ENCODE measurements around the gene SLCO3A1. TPM values are rescaled to one million over a fixed set of nuclear protein-coding genes. Genes with fewer than 3 reads are reported as not detected.

The SLCO3A1 gene
- total and polyA plus RNA-seq, 4 donors, result 1.6 to 3.6 (median 2.4) TPM

- H3K27ac ChIP-seq (ENCODE audit: low read depth in 1 of 2, low read length in 2 of 2), result no peak overlapping the region
- peaks cover 0 to 8% (median 0%) of the 10 kb centered on the region in 4 donors for H3K4me1 ChIP-seq (ENCODE audit: control insufficient read depth in 4 of 4, insufficient read depth in 4 of 4, low read length in 3 of 4)
- WGBS, result 81% methylated on average over 8 of the region's 8 CpGs
- no peak for DNase-seq (ENCODE audit: low spot score)
- no peaks in the 10 kb centered on the region for H3K9me3 ChIP-seq (ENCODE audit: control insufficient read depth in 4 of 4, low read length in 3 of 4)
- no peak for TF ChIP-seq RXRA (IDR thresholded peaks at IDR 0.05)
- TF ChIP-seq, protein P1, sequence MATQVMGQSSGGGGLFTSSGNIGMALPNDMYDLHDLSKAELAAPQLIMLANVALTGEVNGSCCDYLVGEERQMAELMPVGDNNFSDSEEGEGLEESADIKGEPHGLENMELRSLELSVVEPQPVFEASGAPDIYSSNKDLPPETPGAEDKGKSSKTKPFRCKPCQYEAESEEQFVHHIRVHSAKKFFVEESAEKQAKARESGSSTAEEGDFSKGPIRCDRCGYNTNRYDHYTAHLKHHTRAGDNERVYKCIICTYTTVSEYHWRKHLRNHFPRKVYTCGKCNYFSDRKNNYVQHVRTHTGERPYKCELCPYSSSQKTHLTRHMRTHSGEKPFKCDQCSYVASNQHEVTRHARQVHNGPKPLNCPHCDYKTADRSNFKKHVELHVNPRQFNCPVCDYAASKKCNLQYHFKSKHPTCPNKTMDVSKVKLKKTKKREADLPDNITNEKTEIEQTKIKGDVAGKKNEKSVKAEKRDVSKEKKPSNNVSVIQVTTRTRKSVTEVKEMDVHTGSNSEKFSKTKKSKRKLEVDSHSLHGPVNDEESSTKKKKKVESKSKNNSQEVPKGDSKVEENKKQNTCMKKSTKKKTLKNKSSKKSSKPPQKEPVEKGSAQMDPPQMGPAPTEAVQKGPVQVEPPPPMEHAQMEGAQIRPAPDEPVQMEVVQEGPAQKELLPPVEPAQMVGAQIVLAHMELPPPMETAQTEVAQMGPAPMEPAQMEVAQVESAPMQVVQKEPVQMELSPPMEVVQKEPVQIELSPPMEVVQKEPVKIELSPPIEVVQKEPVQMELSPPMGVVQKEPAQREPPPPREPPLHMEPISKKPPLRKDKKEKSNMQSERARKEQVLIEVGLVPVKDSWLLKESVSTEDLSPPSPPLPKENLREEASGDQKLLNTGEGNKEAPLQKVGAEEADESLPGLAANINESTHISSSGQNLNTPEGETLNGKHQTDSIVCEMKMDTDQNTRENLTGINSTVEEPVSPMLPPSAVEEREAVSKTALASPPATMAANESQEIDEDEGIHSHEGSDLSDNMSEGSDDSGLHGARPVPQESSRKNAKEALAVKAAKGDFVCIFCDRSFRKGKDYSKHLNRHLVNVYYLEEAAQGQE (IDR thresholded peaks at IDR 0.05), result no peak
- no peak for TF ChIP-seq EGR1 (IDR thresholded peaks at IDR 0.05; ENCODE audit: low read depth in 2 of 2)
- no peak for TF ChIP-seq FOXA2 (IDR thresholded peaks at IDR 0.05)
- TF ChIP-seq CTCF (IDR thresholded peaks at IDR 0.05; ENCODE audit: low read depth, low read length, missing input control), result no peak
- no peak for TF ChIP-seq NR2F2 (IDR thresholded peaks at IDR 0.05)
- no peak for TF ChIP-seq SP1 (IDR thresholded peaks at IDR 0.05)
- TF ChIP-seq HNF4A (conservative IDR thresholded peaks at IDR 0.05), result no peak
- TF ChIP-seq, protein P2, sequence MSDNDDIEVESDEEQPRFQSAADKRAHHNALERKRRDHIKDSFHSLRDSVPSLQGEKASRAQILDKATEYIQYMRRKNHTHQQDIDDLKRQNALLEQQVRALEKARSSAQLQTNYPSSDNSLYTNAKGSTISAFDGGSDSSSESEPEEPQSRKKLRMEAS (IDR thresholded peaks at IDR 0.05), result no peak
- no peak for TF ChIP-seq YY1 (IDR thresholded peaks at IDR 0.05)
- no peak for TF ChIP-seq GABPA (IDR thresholded peaks at IDR 0.05 in 1 of 2, conservative IDR thresholded peaks at IDR 0.05 in 1 of 2)
- TF ChIP-seq, protein P3, sequence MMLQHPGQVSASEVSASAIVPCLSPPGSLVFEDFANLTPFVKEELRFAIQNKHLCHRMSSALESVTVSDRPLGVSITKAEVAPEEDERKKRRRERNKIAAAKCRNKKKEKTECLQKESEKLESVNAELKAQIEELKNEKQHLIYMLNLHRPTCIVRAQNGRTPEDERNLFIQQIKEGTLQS (IDR thresholded peaks at IDR 0.05), result no peak
- no peak for TF ChIP-seq FOXA1 (IDR thresholded peaks at IDR 0.05)
- no peaks in the 10 kb centered on the region for H3K36me3 ChIP-seq (ENCODE audit: control insufficient read depth in 4 of 4, insufficient read depth in 3 of 4, low read depth in 1 of 4, low read length in 3 of 4)
- no peak overlapping the region for H3K4me3 ChIP-seq (ENCODE audit: low read depth in 1 of 3, low read length in 3 of 3)
- H3K27me3 ChIP-seq (ENCODE audit: control insufficient read depth in 4 of 4, insufficient read depth in 4 of 4, low read length in 3 of 4), result no peaks in the 10 kb centered on the region
- H3K9ac ChIP-seq (ENCODE audit: low read depth in 1 of 2, low read length in 2 of 2), result no peak overlapping the region
Measured at GRCh38 chr15:92076541-92076940, 223.0 kb downstream of the SLCO3A1 start.

GRCh38 chr15:92077353-92078085 is 224.0 kb downstream of the SLCO3A1 start:
- 49% methylated on average over 13 of the region's 13 CpGs for WGBS
- TF ChIP-seq, protein P3 (IDR thresholded peaks at IDR 0.05), result no peak
- TF ChIP-seq YY1 (IDR thresholded peaks at IDR 0.05) (peak; percentile 32), RAD21 (IDR thresholded peaks at IDR 0.05) (peak; percentile 91 to 95), FOXA1 (IDR thresholded peaks at IDR 0.05) (no peak), NR2F2 (IDR thresholded peaks at IDR 0.05) (peak; percentile 11), CTCF (IDR thresholded peaks at IDR 0.05; ENCODE audit: low read depth, low read length, missing input control) (peak; percentile 80)
- no peak overlapping the region for H3K4me3 ChIP-seq (ENCODE audit: low read depth in 1 of 3, low read length in 3 of 3)
- H3K9me3 ChIP-seq (ENCODE audit: control insufficient read depth in 4 of 4, low read length in 3 of 4), result no peaks in the 10 kb centered on the region
- peak; percentile 61 for DNase-seq (ENCODE audit: low spot score)
- no peaks in the 10 kb centered on the region for H3K36me3 ChIP-seq (ENCODE audit: control insufficient read depth in 4 of 4, insufficient read depth in 3 of 4, low read depth in 1 of 4, low read length in 3 of 4)
- H3K9ac ChIP-seq (ENCODE audit: low read depth in 1 of 2, low read length in 2 of 2), result no peak overlapping the region
- no peaks in the 10 kb centered on the region for H3K27me3 ChIP-seq (ENCODE audit: control insufficient read depth in 4 of 4, insufficient read depth in 4 of 4, low read length in 3 of 4)
- peaks cover 0 to 10% (median 0%) of the 10 kb centered on the region in 4 donors for H3K4me1 ChIP-seq (ENCODE audit: control insufficient read depth in 4 of 4, insufficient read depth in 4 of 4, low read length in 3 of 4)
- H3K27ac ChIP-seq (ENCODE audit: low read depth in 1 of 2, low read length in 2 of 2), result no peak overlapping the region
